ENCODE results near the gene HSH2D. TPM values are rescaled to one million over a fixed set of nuclear protein-coding genes. Genes with fewer than 3 reads are reported as not detected.

Gene HSH2D
- total and polyA plus RNA-seq, 2 of the 13 experiments (the other 11 are each of a cell fraction or from before 2014, with no cell fraction given) = 0.69 to 3.2 TPM

GRCh38 chr19:16197622-16198369 lies 54.3 kb downstream of the HSH2D start, which contains the start of gene AP1M1 (continued):
- TF ChIP-seq, protein P1, sequence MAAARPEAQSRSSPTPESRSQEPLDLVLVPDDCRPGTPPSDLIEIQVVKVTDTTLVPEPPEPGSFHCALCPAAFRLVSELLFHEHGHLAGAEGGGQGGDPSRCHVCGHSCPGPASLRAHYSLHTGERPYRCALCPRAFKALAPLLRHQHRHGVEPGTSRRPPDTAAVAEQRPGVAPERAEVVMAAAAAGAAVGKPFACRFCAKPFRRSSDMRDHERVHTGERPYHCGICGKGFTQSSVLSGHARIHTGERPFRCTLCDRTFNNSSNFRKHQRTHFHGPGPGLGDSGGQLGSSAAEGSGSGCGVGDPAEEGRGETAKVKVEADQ (CRISPR knock-in tag; IDR thresholded peaks at IDR 0.05; ENCODE audit: borderline replicate concordance) = peak; percentile 79; the same call in 1 of the 2 replicates
- TF ChIP-seq ZNF781 (CRISPR knock-in tag; IDR thresholded peaks at IDR 0.05; ENCODE audit: borderline replicate concordance, not compliant biosample characterization) (peak; percentile 52), GPN1 (CRISPR knock-in tag; IDR thresholded peaks at IDR 0.05; ENCODE audit: borderline replicate concordance) (0 out of 2 replicates have a peak, but pooled peaks have one; percentile 77), ZNF124 (CRISPR knock-in tag; IDR thresholded peaks at IDR 0.05) (peak; percentile 27; the same call in 1 of the 2 replicates), MXI1 (IDR thresholded peaks at IDR 0.05; ENCODE audit: borderline replicate concordance, low read depth, low read length) (peak; percentile 82; the same call in 2 of the 3 replicates), HOXA3 (CRISPR knock-in tag; IDR thresholded peaks at IDR 0.05) (peak; percentile 84), ZNF160 (CRISPR knock-in tag; IDR thresholded peaks at IDR 0.05) (no peak), KAT8 (CRISPR knock-in tag; IDR thresholded peaks at IDR 0.05) (peak; percentile 96), UBTF (CRISPR knock-in tag; IDR thresholded peaks at IDR 0.05) (peak; percentile 65), RELA (CRISPR knock-in tag; IDR thresholded peaks at IDR 0.05) (0 out of 2 replicates have a peak, but pooled peaks have one; percentile 35), TFDP1 (CRISPR knock-in tag; IDR thresholded peaks at IDR 0.05; ENCODE audit: borderline replicate concordance) (peak; percentile 92; the same call in 1 of the 2 replicates), MED1 (CRISPR knock-in tag; IDR thresholded peaks at IDR 0.05) (peak; percentile 65), DR1 (CRISPR knock-in tag; IDR thresholded peaks at IDR 0.05) (peak; percentile 67), SATB2 (CRISPR knock-in tag; IDR thresholded peaks at IDR 0.05) (no peak)
- TF ChIP-seq, protein P2, sequence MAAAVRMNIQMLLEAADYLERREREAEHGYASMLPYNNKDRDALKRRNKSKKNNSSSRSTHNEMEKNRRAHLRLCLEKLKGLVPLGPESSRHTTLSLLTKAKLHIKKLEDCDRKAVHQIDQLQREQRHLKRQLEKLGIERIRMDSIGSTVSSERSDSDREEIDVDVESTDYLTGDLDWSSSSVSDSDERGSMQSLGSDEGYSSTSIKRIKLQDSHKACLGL (CRISPR knock-in tag; IDR thresholded peaks at IDR 0.05) = peak; percentile 82
- TF ChIP-seq, protein P3, sequence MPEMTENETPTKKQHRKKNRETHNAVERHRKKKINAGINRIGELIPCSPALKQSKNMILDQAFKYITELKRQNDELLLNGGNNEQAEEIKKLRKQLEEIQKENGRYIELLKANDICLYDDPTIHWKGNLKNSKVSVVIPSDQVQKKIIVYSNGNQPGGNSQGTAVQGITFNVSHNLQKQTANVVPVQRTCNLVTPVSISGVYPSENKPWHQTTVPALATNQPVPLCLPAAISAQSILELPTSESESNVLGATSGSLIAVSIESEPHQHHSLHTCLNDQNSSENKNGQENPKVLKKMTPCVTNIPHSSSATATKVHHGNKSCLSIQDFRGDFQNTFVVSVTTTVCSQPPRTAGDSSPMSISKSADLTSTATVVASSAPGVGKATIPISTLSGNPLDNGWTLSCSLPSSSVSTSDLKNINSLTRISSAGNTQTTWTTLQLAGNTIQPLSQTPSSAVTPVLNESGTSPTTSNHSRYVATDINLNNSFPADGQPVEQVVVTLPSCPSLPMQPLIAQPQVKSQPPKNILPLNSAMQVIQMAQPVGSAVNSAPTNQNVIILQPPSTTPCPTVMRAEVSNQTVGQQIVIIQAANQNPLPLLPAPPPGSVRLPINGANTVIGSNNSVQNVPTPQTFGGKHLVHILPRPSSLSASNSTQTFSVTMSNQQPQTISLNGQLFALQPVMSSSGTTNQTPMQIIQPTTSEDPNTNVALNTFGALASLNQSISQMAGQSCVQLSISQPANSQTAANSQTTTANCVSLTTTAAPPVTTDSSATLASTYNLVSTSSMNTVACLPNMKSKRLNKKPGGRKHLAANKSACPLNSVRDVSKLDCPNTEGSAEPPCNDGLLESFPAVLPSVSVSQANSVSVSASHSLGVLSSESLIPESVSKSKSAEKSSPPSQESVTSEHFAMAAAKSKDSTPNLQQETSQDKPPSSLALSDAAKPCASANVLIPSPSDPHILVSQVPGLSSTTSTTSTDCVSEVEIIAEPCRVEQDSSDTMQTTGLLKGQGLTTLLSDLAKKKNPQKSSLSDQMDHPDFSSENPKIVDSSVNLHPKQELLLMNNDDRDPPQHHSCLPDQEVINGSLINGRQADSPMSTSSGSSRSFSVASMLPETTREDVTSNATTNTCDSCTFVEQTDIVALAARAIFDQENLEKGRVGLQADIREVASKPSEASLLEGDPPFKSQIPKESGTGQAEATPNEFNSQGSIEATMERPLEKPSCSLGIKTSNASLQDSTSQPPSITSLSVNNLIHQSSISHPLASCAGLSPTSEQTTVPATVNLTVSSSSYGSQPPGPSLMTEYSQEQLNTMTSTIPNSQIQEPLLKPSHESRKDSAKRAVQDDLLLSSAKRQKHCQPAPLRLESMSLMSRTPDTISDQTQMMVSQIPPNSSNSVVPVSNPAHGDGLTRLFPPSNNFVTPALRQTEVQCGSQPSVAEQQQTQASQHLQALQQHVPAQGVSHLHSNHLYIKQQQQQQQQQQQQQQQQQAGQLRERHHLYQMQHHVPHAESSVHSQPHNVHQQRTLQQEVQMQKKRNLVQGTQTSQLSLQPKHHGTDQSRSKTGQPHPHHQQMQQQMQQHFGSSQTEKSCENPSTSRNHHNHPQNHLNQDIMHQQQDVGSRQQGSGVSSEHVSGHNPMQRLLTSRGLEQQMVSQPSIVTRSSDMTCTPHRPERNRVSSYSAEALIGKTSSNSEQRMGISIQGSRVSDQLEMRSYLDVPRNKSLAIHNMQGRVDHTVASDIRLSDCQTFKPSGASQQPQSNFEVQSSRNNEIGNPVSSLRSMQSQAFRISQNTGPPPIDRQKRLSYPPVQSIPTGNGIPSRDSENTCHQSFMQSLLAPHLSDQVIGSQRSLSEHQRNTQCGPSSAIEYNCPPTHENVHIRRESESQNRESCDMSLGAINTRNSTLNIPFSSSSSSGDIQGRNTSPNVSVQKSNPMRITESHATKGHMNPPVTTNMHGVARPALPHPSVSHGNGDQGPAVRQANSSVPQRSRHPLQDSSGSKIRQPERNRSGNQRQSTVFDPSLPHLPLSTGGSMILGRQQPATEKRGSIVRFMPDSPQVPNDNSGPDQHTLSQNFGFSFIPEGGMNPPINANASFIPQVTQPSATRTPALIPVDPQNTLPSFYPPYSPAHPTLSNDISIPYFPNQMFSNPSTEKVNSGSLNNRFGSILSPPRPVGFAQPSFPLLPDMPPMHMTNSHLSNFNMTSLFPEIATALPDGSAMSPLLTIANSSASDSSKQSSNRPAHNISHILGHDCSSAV (CRISPR knock-in tag; IDR thresholded peaks at IDR 0.05; ENCODE audit: borderline replicate concordance) = no peak
